Muscle layer of duodenum (tissue), 2 donors: ENCODE data around the gene GET3.
"Not testable (repeated sequence)": the region's sequence is repeated elsewhere in the genome, so short reads cannot be mapped to it uniquely, and the experiment has no call there.

Experiments
- H3K27ac ChIP-seq: one replicate; pipeline ENCODE4 v1.7.0; 2013; ENCODE audit warnings: mild to moderate bottlenecking, low read length
- H3K27me3 ChIP-seq: one replicate; pipeline ENCODE4 v1.7.0; 2013; ENCODE audit warnings: low read depth, mild to moderate bottlenecking, control low read depth, low read length
- H3K36me3 ChIP-seq, 2 donors: one replicate each; pipeline ENCODE4 v1.7.0; 2013; ENCODE audit warnings: low read length in 2 of 2, control low read depth in 1 of 2, mild to moderate bottlenecking in 1 of 2; ENCODE audit not compliant: insufficient read depth in 2 of 2, control insufficient read depth in 1 of 2
- H3K4me1 ChIP-seq, 2 donors: one replicate each; pipeline ENCODE4 v1.7.0; 2013; ENCODE audit warnings: low read length in 2 of 2, mild to moderate bottlenecking in 2 of 2, control low read depth in 1 of 2, moderate library complexity in 1 of 2; ENCODE audit not compliant: insufficient read depth in 2 of 2, control insufficient read depth in 1 of 2
- H3K4me3 ChIP-seq, 2 donors: one replicate each; pipeline ENCODE4 v1.7.0; 2013; ENCODE audit warnings: low read length in 2 of 2, low read depth in 1 of 2, mild to moderate bottlenecking in 1 of 2
- H3K9me3 ChIP-seq, 2 donors: one replicate each; pipeline ENCODE4 v1.7.0; 2013; ENCODE audit warnings: low read length in 2 of 2, control low read depth in 1 of 2, mild to moderate bottlenecking in 1 of 2; ENCODE audit not compliant: control insufficient read depth in 1 of 2
- donor health status: healthy.

Gene GET3

GRCh38 chr19:12698138-12698537, 39.2 kb upstream of the GET3 start:
- Histone ChIP-seq H3K9me3 (no peaks in the 10 kb centered on the region), H3K36me3 (peaks cover 25 to 34% of the 10 kb centered on the region in 2 donors), H3K27me3 (no peaks in the 10 kb centered on the region), H3K4me1 (peaks cover 0 to 18% of the 10 kb centered on the region in 2 donors), H3K4me3 (no peak overlapping the region), H3K27ac (no peak overlapping the region)

GRCh38 chr19:12701596-12702282, 35.6 kb upstream of the GET3 start:
- Histone ChIP-seq H3K36me3 (peaks cover 42 to 70% of the 10 kb centered on the region in 2 donors), H3K27me3 (no peaks in the 10 kb centered on the region), H3K4me1 (peaks cover 0 to 5% of the 10 kb centered on the region in 2 donors), H3K9me3 (no peaks in the 10 kb centered on the region), H3K27ac (no peak overlapping the region), H3K4me3 (no peak overlapping the region)

- H3K4me1 ChIP-seq, result no peaks in the 10 kb centered on the region
- no peak overlapping the region for H3K27ac ChIP-seq
- no peaks in the 10 kb centered on the region for H3K9me3 ChIP-seq
- peaks cover 43 to 74% of the 10 kb centered on the region in 2 donors for H3K36me3 ChIP-seq
- H3K4me3 ChIP-seq, result no peak overlapping the region
- no peaks in the 10 kb centered on the region for H3K27me3 ChIP-seq
These were observed 34.3 kb upstream of the GET3 start for GRCh38 chr19:12703046-12703445.

- H3K36me3 ChIP-seq, result peaks cover 42 to 85% of the 10 kb centered on the region in 2 donors
- H3K27ac ChIP-seq, result no peak overlapping the region
- no peak overlapping the region for H3K4me3 ChIP-seq
- H3K9me3 ChIP-seq, result no peaks in the 10 kb centered on the region
- H3K27me3 ChIP-seq, result no peaks in the 10 kb centered on the region
- H3K4me1 ChIP-seq, result no peaks in the 10 kb centered on the region
These were observed 32.1 kb upstream of the GET3 start for GRCh38 chr19:12705169-12705568.

GRCh38 chr19:12705654-12706331, 31.5 kb upstream of the GET3 start:
- H3K4me1 ChIP-seq, result no peaks in the 10 kb centered on the region
- no peak overlapping the region for H3K27ac ChIP-seq
- no peaks in the 10 kb centered on the region for H3K27me3 ChIP-seq
- no peak overlapping the region for H3K4me3 ChIP-seq
- H3K9me3 ChIP-seq, result no peaks in the 10 kb centered on the region
- H3K36me3 ChIP-seq, result peaks cover 44 to 86% of the 10 kb centered on the region in 2 donors

- H3K27ac ChIP-seq, result no peak overlapping the region
- no peaks in the 10 kb centered on the region for H3K4me1 ChIP-seq
- H3K27me3 ChIP-seq, result no peaks in the 10 kb centered on the region
- no peaks in the 10 kb centered on the region for H3K9me3 ChIP-seq
- H3K4me3 ChIP-seq, result no peak overlapping the region
- peaks cover 43 to 86% of the 10 kb centered on the region in 2 donors for H3K36me3 ChIP-seq
These were observed 31.0 kb upstream of the GET3 start for GRCh38 chr19:12706332-12706718.

GRCh38 chr19:12708641-12709040, 28.7 kb upstream of the GET3 start:
- Histone ChIP-seq H3K36me3 (peaks cover 42 to 74% of the 10 kb centered on the region in 2 donors), H3K4me3 (no peak overlapping the region), H3K9me3 (no peaks in the 10 kb centered on the region), H3K27me3 (no peaks in the 10 kb centered on the region), H3K27ac (no peak overlapping the region), H3K4me1 (no peaks in the 10 kb centered on the region)

- peaks cover 46 to 74% of the 10 kb centered on the region in 2 donors for H3K36me3 ChIP-seq
- no peaks in the 10 kb centered on the region for H3K27me3 ChIP-seq
- H3K4me3 ChIP-seq, result no peak overlapping the region
- no peaks in the 10 kb centered on the region for H3K4me1 ChIP-seq
- H3K27ac ChIP-seq, result no peak overlapping the region
- H3K9me3 ChIP-seq, result no peaks in the 10 kb centered on the region
These were observed 26.1 kb upstream of the GET3 start for GRCh38 chr19:12711187-12711586.

GRCh38 chr19:12712077-12712476, 25.2 kb upstream of the GET3 start:
- not testable (repeated sequence) for H3K9me3 ChIP-seq, H3K27ac ChIP-seq, H3K4me3 ChIP-seq, H3K4me1 ChIP-seq, H3K27me3 ChIP-seq
- H3K36me3 ChIP-seq, result peaks cover 46 to 71% of the 10 kb centered on the region in 2 donors

- not testable (repeated sequence) for H3K27me3 ChIP-seq, H3K9me3 ChIP-seq, H3K4me1 ChIP-seq, H3K4me3 ChIP-seq, H3K27ac ChIP-seq
- H3K36me3 ChIP-seq, result peaks cover 46 to 71% of the 10 kb centered on the region in 2 donors
These were observed 24.0 kb upstream of the GET3 start for GRCh38 chr19:12713304-12713703.

GRCh38 chr19:12715102-12715501, 22.2 kb upstream of the GET3 start:
- Histone ChIP-seq H3K4me1 (peaks cover 0 to 6% of the 10 kb centered on the region in 2 donors), H3K27ac (no peak overlapping the region), H3K36me3 (peaks cover 47 to 67% of the 10 kb centered on the region in 2 donors), H3K27me3 (no peaks in the 10 kb centered on the region), H3K4me3 (no peak overlapping the region), H3K9me3 (no peaks in the 10 kb centered on the region)
